ENCODE measurements around the gene PSMA6.

- TF ChIP-seq REST (IDR thresholded peaks at IDR 0.05; ENCODE audit: low read depth) (no peak), FOXM1 (IDR thresholded peaks at IDR 0.05; ENCODE audit: borderline replicate concordance, low read depth) (no peak), EP300 (IDR thresholded peaks at IDR 0.05; ENCODE audit: borderline replicate concordance) (no peak), TAF1 (IDR thresholded peaks at IDR 0.05; ENCODE audit: low read depth) (0 out of 2 replicates have a peak, but pooled peaks have one; percentile 9), NFIC (IDR thresholded peaks at IDR 0.05) (no peak), TCF12 (IDR thresholded peaks at IDR 0.05; ENCODE audit: low read depth) (no peak), RAD21 (IDR thresholded peaks at IDR 0.05; ENCODE audit: low read depth) (no peak)
Observed at GRCh38 chr14:35352274-35353233, 60.4 kb downstream of the PSMA6 start.
